ENCODE measurements around the gene TSPAN15.

DNA sequence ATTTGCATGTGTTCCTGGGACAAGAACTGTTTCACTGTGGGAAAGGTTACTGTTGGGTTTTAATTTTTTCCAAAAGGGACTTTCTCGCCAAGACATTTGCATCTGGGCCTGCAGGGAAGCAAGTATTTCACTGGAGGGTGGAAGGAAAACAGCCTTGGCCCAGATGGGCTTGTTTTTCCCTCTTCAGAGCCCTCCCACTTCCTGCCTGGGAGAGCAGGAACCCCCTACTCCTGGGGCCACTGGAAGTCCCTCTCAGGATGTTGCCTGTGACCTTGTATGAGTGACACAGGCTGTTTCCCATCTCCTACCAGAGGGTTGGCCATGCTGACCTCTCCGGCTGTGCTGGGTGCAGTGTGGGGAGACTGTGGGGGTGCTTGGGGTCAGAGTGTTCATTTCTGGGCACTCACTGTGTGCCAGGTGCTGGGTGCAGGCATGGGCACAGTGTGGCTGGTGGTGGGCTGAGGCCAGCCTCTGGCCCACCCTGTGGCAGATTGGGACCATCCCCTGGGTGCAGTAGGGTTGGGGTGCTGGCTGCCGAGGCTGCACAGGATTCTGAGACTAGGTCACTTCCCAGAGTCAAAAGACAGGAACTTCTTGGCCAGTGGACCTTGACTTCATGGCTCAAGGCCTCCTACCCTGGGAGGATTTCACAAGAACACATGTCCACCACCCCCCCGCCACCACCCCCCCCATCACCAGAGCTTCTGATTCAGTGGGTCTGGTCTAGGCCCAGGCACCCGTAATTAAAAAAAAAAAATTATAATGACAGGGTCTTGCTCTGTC, 10.2 kb downstream of the TSPAN15 start:
- TF ChIP-seq, protein P1, sequence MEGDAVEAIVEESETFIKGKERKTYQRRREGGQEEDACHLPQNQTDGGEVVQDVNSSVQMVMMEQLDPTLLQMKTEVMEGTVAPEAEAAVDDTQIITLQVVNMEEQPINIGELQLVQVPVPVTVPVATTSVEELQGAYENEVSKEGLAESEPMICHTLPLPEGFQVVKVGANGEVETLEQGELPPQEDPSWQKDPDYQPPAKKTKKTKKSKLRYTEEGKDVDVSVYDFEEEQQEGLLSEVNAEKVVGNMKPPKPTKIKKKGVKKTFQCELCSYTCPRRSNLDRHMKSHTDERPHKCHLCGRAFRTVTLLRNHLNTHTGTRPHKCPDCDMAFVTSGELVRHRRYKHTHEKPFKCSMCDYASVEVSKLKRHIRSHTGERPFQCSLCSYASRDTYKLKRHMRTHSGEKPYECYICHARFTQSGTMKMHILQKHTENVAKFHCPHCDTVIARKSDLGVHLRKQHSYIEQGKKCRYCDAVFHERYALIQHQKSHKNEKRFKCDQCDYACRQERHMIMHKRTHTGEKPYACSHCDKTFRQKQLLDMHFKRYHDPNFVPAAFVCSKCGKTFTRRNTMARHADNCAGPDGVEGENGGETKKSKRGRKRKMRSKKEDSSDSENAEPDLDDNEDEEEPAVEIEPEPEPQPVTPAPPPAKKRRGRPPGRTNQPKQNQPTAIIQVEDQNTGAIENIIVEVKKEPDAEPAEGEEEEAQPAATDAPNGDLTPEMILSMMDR (IDR thresholded peaks at IDR 0.05): no peak
- TF ChIP-seq ZFX (IDR thresholded peaks at IDR 0.05; ENCODE audit: borderline replicate concordance): no peak

Measured in 22Rv1 (cell line).